SK-N-MC (cell line): ENCODE data around the gene NBPF14.
"Not testable (repeated sequence)": the region's sequence is repeated elsewhere in the genome, so short reads cannot be mapped to it uniquely, and the experiment has no call there.

ENCODE experiments used
- EZH2 ChIP-seq: fragments of 200-600 bp; sonication (generic); IDR thresholded peaks from one replicate; pipeline ENCODE4 v1.6.1; 2017; ENCODE audit warnings: antibody characterized with exemption
- FOXP2 ChIP-seq: optimal IDR thresholded peaks from 2 replicates; pipeline ENCODE3; 2011; ENCODE audit warnings: mild to moderate bottlenecking, moderate library complexity; ENCODE audit not compliant: insufficient read depth; ENCODE audit errors: extremely low read length, control extremely low read depth
- POLR2AphosphoS5 ChIP-seq: IDR thresholded peaks from 2 replicates; pipeline ENCODE4 v1.6.1; 2012; ENCODE audit warnings: mild to moderate bottlenecking, low read depth, low read length, borderline replicate concordance

DNA sequence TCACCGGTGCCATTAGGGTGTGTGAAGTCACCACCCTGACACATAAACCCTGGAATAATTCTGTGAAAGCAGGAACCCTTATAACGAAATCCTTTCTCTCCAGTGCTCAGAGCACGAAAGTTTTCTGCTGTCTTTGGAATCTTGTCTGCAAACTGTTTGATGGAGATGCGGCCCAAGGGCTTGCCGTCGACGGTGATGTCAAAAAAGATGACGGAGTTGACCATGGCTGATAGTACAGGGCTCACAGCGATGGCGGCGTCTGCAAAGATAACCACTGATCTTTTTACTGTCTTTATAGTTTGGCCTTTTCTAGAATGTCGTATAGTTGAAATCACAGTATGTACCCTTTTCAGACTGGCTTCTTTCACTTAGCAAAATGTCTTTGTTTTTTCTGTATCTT lies 112.8 kb downstream of the NBPF14 start, which contains the start of gene PPIAL4G:
- TF ChIP-seq POLR2AphosphoS5, EZH2, FOXP2: not testable (repeated sequence)
